Pons (tissue), 1 donor: ENCODE measurements around the gene HOXB5.
A peak's percentile ranks its signal among the peaks of the same experiment; 100 is the strongest.

ENCODE experiments used
- DNase-seq: peaks from one replicate; pipeline ENCODE4 v3.0.0-alpha.2; 2016; ENCODE audit warnings: low spot score

The HOXB5 gene

DNA sequence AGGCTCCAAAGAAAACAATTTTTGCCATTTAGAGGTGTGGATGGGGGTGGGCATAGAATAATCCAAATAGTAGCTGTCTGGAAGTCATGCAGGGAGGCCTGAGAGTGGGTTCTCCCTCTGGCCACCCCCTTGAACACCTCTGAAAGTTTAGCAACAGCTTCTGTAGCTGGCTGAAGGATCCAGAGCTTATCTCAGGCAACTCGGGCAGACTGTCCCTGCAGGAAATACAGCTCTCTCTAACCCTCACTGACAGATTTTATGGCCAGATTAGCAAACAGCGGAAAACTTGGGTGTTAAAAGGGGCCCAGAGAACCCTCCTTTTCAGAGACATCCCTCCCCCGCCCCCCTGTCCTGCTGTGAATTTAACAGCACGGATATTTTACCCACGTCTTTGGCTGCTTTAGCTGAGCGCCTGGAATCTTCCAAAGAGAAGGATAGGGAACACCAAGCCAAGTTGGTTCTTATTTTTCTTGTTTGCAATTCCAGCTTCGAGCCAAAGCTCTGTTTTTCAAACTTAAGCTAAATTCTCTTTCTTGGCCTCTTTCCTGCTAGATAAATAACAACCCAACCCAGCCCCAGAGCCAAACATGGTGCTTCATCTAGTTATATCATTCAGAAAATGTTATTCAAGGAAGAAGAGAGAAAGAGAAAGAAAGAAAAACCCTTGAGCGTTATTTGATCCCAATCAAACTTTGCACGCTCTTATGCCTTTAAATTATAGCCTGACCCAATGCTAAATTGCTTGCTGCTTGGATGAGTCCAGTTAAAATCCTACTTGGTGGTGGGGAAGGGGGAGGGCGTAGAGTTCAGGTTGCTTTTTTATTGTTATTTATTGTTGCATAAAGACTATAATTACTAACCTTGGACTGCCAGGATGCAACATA lies 46.4 kb downstream of the HOXB5 start:
- DNase-seq: peak; percentile 47

GRCh38 chr17:48546137-48546923 lies 47.2 kb downstream of the HOXB5 start:
- no peak for DNase-seq

DNA sequence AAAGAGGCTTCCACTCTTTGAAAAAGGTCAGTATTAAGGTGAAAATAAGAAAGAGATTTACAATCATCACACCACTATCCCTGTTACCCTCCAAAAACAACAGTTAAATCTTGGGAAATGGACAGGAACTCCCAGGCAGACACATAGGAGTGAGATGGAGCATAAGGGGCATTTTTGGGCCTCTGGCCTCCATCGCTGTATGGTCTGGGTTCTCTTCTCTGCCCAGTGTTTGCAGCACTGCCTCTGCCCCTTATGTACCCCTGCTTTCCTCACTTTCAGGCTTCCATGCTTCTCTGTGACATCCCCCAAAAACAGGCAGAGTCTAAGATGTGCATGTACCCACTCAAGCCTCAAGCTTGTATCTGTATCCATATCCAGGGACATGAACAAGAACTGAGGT lies 48.0 kb downstream of the HOXB5 start:
- DNase-seq: no peak

DNA sequence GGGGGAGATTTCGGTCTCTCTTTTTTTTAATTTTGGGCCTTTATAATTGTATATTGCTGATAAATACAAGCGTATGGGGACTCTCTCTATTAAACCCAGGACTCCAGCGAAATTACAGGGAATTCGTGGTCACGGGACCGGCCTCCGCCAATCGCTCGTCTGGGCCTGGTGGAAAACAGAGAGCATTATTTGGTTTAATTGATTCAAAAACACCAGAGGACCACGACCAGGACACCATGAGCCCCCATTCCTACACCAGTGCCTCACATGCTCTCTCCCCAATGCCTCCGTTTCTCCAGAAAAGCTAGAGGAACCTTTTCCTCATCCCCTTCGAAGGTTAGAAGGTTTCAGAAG lies 48.6 kb downstream of the HOXB5 start, which contains the start of gene HOXB2:
TSS of gene HOXB2 (minus strand) at position 88 of the 354 bp plus-strand sequence. CDS start 198 bp downstream, outside the sequence.
- peak; percentile 53 for DNase-seq

DNA sequence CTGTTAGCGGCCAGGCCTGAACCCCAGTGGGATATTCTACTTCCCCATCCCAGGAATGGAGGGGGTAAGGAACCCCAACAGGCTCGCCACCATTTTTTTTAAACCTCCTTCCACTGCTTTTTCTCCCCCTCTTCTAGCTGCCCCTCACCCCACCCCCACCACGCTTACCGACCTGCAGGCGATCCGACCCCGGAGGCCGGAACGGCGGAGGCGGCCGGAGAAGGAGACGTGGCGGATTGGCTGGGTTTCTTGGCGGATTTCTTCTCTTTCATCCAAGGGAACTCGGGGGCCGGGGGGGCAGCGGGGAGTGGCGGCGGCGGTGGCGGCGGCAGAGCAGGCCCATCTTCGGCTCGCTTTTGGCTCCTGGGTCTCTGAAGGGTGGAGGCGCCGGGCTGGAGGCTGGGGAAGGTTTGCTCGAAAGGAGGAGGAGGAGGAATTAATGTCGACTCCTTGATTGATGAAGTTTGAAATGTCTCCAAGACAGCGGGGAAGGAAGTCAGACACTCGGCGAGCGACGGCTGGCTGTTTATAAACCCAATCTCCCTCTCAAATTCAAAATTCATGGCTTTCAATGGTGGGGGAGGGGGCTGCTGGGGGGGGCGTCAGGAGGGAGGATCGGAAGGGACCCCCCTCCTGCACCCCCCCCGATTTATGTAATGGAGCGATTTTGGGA lies 49.1 kb downstream of the HOXB5 start:
- peak; percentile 48 for DNase-seq

- DNase-seq: no peak
These were observed 49.7 kb downstream of the HOXB5 start for GRCh38 chr17:48543854-48544348.

- DNase-seq: no peak
These were observed 50.3 kb downstream of the HOXB5 start for GRCh38 chr17:48543107-48543853.

DNA sequence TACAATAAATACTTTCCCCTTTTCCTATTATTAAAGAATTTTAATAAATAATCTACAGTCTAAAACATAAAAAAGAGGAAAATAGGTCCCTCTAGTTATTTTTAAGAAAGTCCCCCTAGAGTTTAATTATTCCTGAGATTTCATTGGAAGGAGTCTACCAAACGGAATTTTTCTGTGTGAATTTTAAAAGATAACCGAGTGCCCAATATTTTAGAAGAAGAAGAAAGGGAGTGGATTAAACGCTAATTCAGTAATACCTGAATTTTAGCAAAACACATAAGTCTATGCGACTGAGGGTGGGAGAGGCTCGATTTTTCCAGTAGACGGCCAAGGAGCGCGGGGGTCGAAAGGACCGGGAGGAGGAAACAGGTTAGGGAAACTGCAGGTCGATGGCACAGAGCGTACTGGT lies 50.9 kb downstream of the HOXB5 start:
- DNase-seq: no peak

GRCh38 chr17:48542114-48542656 lies 51.4 kb downstream of the HOXB5 start:
- DNase-seq: no peak

- peak; percentile 51 for DNase-seq
These were observed 51.9 kb downstream of the HOXB5 start for GRCh38 chr17:48541577-48542113.
